GM12878 (cell line): ENCODE data around the gene TIPIN. TPM values are rescaled to one million over a fixed set of nuclear protein-coding genes. Genes with fewer than 3 reads are reported as not detected.

ENCODE experiments used
- ATAC-seq: fragments of 200-7000 bp; cut with Tn5 transposase; 3 replicates; pipeline ENCODE4 v1.9.1; 2020; ENCODE audit warnings: mild to moderate bottlenecking, moderate library complexity
- BruUV-seq: library from RNA; stranded (reverse); fragments of 400-500 nt; replicated peaks from 2 replicates; lab custom pipeline; 2021; lab: Mats Ljungman, UMichigan
- CTCF ChIA-PET: fragments of 300-600 bp; sonication (Branson Sonifier 250); formaldehyde crosslinking; extraction: SDS; loops from one replicate; lab custom pipeline; 2021; ENCODE audit warnings: inconsistent platforms; lab: Yijun Ruan, JAX
- POLR2A ChIA-PET: fragments of 350-600 bp; formaldehyde crosslinking; extraction: SDS; loops from one replicate; lab custom pipeline; 2021; ENCODE audit warnings: inconsistent platforms; lab: Charles Lee
- RAD21 ChIA-PET: fragments of 300-600 bp; sonication (Branson Sonifier 250); formaldehyde crosslinking; loops from one replicate; lab custom pipeline; 2023; ENCODE audit warnings: antibody characterized with exemption; ENCODE audit not compliant: unreplicated experiment; lab: Charles Lee
- SMC1A ChIA-PET: fragments of 300-600 bp; sonication (Branson Sonifier 250); formaldehyde crosslinking; loops from one replicate; lab custom pipeline; 2023; ENCODE audit not compliant: unreplicated experiment, uncharacterized antibody; lab: Charles Lee
- DNase-seq: peaks from one replicate; pipeline ENCODE4 v3.0.0-alpha.2; 2011; ENCODE audit warnings: low read depth, low spot score
- FAIRE-seq: peaks from 3 replicates; lab custom pipeline; 2011; peaks lifted over from hg19 to GRCh38; lab: Jason Lieb, UNC
- H2AFZ ChIP-seq: 2 replicates; pipeline ENCODE4 v1.6.0; 2011; ENCODE audit warnings: low read depth, low read length, control low read depth; ENCODE audit not compliant: control insufficient read depth
- H3K27ac ChIP-seq: 2 replicates; pipeline ENCODE4 v1.5.1; 2011; ENCODE audit warnings: control low read depth; ENCODE audit not compliant: control insufficient read depth, insufficient read depth
- H3K27me3 ChIP-seq, 2 experiments: replicated peaks in 1 of 2; 2 replicates each; pipeline versions ENCODE4 v1.6.0 to v1.6.1; 2011; ENCODE audit warnings: low read length in 1 of 2; ENCODE audit not compliant: control insufficient read depth in 2 of 2, insufficient read depth in 2 of 2
- H3K36me3 ChIP-seq, 2 experiments: 2 replicates each; pipeline ENCODE4 v1.5.1; 2011; ENCODE audit warnings: low read length in 1 of 2; ENCODE audit not compliant: control insufficient read depth in 2 of 2, insufficient read depth in 2 of 2
- H3K4me1 ChIP-seq: 2 replicates; pipeline ENCODE4 v1.6.1; 2011; ENCODE audit warnings: mild to moderate bottlenecking, low read length, moderate library complexity, mixed read lengths; ENCODE audit not compliant: control insufficient read depth, insufficient read depth
- H3K4me2 ChIP-seq: 2 replicates; pipeline ENCODE4 v1.6.0; 2011; ENCODE audit warnings: control low read depth; ENCODE audit not compliant: control insufficient read depth, insufficient read depth
- H3K4me3 ChIP-seq: fragments of 200-600 bp; sonication (generic); 2 replicates; pipeline ENCODE4 v1.5.1; 2016
- H3K79me2 ChIP-seq: 2 replicates; pipeline ENCODE4 v1.6.0; 2011; ENCODE audit warnings: low read length; ENCODE audit not compliant: control insufficient read depth, insufficient read depth
- H3K9ac ChIP-seq: 2 replicates; pipeline ENCODE4 v1.8.0; 2011; ENCODE audit warnings: low read length, control low read depth, mixed read lengths; ENCODE audit not compliant: control insufficient read depth, insufficient read depth
- H3K9me3 ChIP-seq: replicated peaks from 3 replicates; pipeline ENCODE4 v1.5.1; 2011; ENCODE audit warnings: mild to moderate bottlenecking, low read length; ENCODE audit not compliant: control insufficient read depth, insufficient read depth
- H4K20me1 ChIP-seq: 2 replicates; pipeline ENCODE4 v1.6.0; 2011; ENCODE audit not compliant: control insufficient read depth, insufficient read depth
- CBX5 ChIP-seq: sonication (generic); IDR thresholded peaks from 2 replicates; pipeline ENCODE4 v1.6.1; 2016; ENCODE audit warnings: low read depth, moderate library complexity, mild to moderate bottlenecking, inconsistent platforms
- EP300 ChIP-seq, 2 experiments: fragments of 150-350 bp in 1 of 2; IDR thresholded peaks; 2 replicates each; pipeline ENCODE4 v1.6.1; 2011 to 2012; ENCODE audit warnings: low read depth in 2 of 2, low read length in 2 of 2, borderline replicate concordance in 1 of 2, improper control_type of control experiment in 1 of 2, inconsistent platforms in 1 of 2; ENCODE audit not compliant: control insufficient read depth in 1 of 2
- NR2C1 ChIP-seq: fragments of 450-650 bp; IDR thresholded peaks from 2 replicates; pipeline ENCODE4 v1.6.1; 2017; ENCODE audit warnings: antibody characterized with exemption, mild to moderate bottlenecking, moderate library complexity
- NR2F1 ChIP-seq: fragments of 450-650 bp; conservative IDR thresholded peaks from 2 replicates; pipeline ENCODE4 v1.6.1; 2017; ENCODE audit warnings: mild to moderate bottlenecking
- USF2 ChIP-seq: IDR thresholded peaks from 2 replicates; pipeline ENCODE4 v1.6.1; 2011; ENCODE audit warnings: low read depth, low read length, improper control_type of control experiment, borderline replicate concordance
- WGBS: methylation state at CpG from one replicate; pipeline ENCODE4 v1.1.6; 2016; ENCODE audit warnings: low lambda C conversion rate; ENCODE audit not compliant: insufficient replicate concordance, insufficient coverage; ENCODE audit errors: missing lambda C conversion rate; 5-methylcytosine and 5-hydroxymethylcytosine counted together
- in situ Hi-C: fragments of 300-500 bp; cut with MboI; formaldehyde crosslinking; loops from 9 replicates; pipeline ENCODE4 v1.14.3; 2018; ENCODE audit warnings: mixed read lengths
- intact Hi-C: fragments of 100-400 bp; cut with micrococcal nuclease; formaldehyde crosslinking; loops from one replicate; pipeline ENCODE4 v1.14.2; 2022; ENCODE audit not compliant: unreplicated experiment
- polyA plus RNA-seq, 11 experiments: library from polyadenylated mRNA; depleted of rRNA in 4 of 11; unstranded in 6 of 11; stranded (reverse) in 5 of 11; fragments of >200 nt; fragmentation: Nextera tagmentation in 4 of 11; fragmentation: Illumina TruSeq in 1 of 11; extraction: Ambion mirVana in 4 of 11; extraction: Trizol in 1 of 11; gene quantifications; 1 replicate in 1 of 11; 2 replicates in 10 of 11; pipeline versions ENCODE4 v1.2.1 to v1.2.3, GENCODE V29; 2011 to 2016; ENCODE audit warnings: inconsistent platforms in 2 of 11, missing spikeins in 2 of 11, low read depth in 1 of 11
- total RNA-seq, 4 experiments: library from RNA; depleted of rRNA in 3 of 4; stranded (reverse); fragments of >200 nt in 3 of 4; fragmentation: Illumina TruSeq in 1 of 4; extraction: Trizol in 1 of 4; gene quantifications; 2 replicates each; pipeline versions ENCODE4 v1.2.1 to v1.2.3, GENCODE V29; 2013 to 2021
- TF ChIP-seq, protein P1 (sequence below): fragments of 450-650 bp; IDR thresholded peaks from 2 replicates; pipeline ENCODE4 v1.6.1; 2017; ENCODE audit warnings: mild to moderate bottlenecking, low read depth, inconsistent platforms; ENCODE audit not compliant: poor library complexity, severe bottlenecking
- TF ChIP-seq, protein P2 (sequence below): fragments of 450-650 bp; IDR thresholded peaks from 2 replicates; pipeline ENCODE4 v1.6.1; 2016; ENCODE audit warnings: mild to moderate bottlenecking, moderate library complexity, borderline replicate concordance
- TF ChIP-seq, protein P3 (sequence below): fragments of 450-650 bp; IDR thresholded peaks from 2 replicates; pipeline ENCODE4 v1.6.1; 2017; ENCODE audit warnings: mild to moderate bottlenecking, moderate library complexity

The TIPIN gene
- total and polyA plus RNA-seq, 10 of the 15 experiments (the other 5 are each of a cell fraction or from before 2014, with no cell fraction given): 21.1 to 69.2 (median 47.0) TPM

- intact Hi-C loops (loop anchor here (2.0 kb wide), 1 partner anchor 15 kb away; no protein-coding TSS in a partner anchor), in situ Hi-C loops (no loop called here)
- no peak for ATAC-seq
- BruUV-seq: no TSS peak
- 94% methylated on average over 3 of the region's 3 CpGs for whole genome bisulfite sequencing
- Histone ChIP-seq H3K27me3 (no peaks in the 10 kb centered on the region), H3K4me3 (no peak overlapping the region), H3K9ac (no peak overlapping the region), H3K79me2 (peaks cover 99% of the 10 kb centered on the region), H3K36me3 (no peaks in the 10 kb centered on the region), H3K4me2 (peak overlapping the region; percentile 7; the same call in 1 of the 2 replicates), H2AFZ (no peak overlapping the region), H3K9me3 (no peaks in the 10 kb centered on the region), H4K20me1 (peaks cover 4% of the 10 kb centered on the region), H3K27ac (no peak overlapping the region), H3K4me1 (peaks cover 56% of the 10 kb centered on the region)
- RAD21 ChIA-PET: interaction anchor here (1.1 to 7.6 kb wide), 3 partner anchors 16 to 27 kb away, joined by 4 to 119 read pairs (median 38); partner anchors contain the start of gene MAP2K1
- POLR2A ChIA-PET: interaction anchor here (1.4 to 7.6 kb wide), 8 partner anchors 10 to 111 kb away, joined by 3 to 120 read pairs (median 10); partner anchors contain the start of gene MAP2K1
- SMC1A ChIA-PET: interaction anchor here (1.2 to 8.2 kb wide), 8 partner anchors 8 to 484 kb away, joined by 3 to 95 read pairs (median 40); partner anchors contain the start of gene MAP2K1
- no peak for FAIRE-seq
- TF ChIP-seq NR2F1: no peak
- TF ChIP-seq, protein P1, sequence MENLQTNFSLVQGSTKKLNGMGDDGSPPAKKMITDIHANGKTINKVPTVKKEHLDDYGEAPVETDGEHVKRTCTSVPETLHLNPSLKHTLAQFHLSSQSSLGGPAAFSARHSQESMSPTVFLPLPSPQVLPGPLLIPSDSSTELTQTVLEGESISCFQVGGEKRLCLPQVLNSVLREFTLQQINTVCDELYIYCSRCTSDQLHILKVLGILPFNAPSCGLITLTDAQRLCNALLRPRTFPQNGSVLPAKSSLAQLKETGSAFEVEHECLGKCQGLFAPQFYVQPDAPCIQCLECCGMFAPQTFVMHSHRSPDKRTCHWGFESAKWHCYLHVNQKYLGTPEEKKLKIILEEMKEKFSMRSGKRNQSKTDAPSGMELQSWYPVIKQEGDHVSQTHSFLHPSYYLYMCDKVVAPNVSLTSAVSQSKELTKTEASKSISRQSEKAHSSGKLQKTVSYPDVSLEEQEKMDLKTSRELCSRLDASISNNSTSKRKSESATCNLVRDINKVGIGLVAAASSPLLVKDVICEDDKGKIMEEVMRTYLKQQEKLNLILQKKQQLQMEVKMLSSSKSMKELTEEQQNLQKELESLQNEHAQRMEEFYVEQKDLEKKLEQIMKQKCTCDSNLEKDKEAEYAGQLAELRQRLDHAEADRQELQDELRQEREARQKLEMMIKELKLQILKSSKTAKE: no peak
- TF ChIP-seq, protein P2, sequence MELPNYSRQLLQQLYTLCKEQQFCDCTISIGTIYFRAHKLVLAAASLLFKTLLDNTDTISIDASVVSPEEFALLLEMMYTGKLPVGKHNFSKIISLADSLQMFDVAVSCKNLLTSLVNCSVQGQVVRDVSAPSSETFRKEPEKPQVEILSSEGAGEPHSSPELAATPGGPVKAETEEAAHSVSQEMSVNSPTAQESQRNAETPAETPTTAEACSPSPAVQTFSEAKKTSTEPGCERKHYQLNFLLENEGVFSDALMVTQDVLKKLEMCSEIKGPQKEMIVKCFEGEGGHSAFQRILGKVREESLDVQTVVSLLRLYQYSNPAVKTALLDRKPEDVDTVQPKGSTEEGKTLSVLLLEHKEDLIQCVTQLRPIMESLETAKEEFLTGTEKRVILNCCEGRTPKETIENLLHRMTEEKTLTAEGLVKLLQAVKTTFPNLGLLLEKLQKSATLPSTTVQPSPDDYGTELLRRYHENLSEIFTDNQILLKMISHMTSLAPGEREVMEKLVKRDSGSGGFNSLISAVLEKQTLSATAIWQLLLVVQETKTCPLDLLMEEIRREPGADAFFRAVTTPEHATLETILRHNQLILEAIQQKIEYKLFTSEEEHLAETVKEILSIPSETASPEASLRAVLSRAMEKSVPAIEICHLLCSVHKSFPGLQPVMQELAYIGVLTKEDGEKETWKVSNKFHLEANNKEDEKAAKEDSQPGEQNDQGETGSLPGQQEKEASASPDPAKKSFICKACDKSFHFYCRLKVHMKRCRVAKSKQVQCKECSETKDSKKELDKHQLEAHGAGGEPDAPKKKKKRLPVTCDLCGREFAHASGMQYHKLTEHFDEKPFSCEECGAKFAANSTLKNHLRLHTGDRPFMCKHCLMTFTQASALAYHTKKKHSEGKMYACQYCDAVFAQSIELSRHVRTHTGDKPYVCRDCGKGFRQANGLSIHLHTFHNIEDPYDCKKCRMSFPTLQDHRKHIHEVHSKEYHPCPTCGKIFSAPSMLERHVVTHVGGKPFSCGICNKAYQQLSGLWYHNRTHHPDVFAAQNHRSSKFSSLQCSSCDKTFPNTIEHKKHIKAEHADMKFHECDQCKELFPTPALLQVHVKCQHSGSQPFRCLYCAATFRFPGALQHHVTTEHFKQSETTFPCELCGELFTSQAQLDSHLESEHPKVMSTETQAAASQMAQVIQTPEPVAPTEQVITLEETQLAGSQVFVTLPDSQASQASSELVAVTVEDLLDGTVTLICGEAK: no peak
- TF ChIP-seq, protein P3, sequence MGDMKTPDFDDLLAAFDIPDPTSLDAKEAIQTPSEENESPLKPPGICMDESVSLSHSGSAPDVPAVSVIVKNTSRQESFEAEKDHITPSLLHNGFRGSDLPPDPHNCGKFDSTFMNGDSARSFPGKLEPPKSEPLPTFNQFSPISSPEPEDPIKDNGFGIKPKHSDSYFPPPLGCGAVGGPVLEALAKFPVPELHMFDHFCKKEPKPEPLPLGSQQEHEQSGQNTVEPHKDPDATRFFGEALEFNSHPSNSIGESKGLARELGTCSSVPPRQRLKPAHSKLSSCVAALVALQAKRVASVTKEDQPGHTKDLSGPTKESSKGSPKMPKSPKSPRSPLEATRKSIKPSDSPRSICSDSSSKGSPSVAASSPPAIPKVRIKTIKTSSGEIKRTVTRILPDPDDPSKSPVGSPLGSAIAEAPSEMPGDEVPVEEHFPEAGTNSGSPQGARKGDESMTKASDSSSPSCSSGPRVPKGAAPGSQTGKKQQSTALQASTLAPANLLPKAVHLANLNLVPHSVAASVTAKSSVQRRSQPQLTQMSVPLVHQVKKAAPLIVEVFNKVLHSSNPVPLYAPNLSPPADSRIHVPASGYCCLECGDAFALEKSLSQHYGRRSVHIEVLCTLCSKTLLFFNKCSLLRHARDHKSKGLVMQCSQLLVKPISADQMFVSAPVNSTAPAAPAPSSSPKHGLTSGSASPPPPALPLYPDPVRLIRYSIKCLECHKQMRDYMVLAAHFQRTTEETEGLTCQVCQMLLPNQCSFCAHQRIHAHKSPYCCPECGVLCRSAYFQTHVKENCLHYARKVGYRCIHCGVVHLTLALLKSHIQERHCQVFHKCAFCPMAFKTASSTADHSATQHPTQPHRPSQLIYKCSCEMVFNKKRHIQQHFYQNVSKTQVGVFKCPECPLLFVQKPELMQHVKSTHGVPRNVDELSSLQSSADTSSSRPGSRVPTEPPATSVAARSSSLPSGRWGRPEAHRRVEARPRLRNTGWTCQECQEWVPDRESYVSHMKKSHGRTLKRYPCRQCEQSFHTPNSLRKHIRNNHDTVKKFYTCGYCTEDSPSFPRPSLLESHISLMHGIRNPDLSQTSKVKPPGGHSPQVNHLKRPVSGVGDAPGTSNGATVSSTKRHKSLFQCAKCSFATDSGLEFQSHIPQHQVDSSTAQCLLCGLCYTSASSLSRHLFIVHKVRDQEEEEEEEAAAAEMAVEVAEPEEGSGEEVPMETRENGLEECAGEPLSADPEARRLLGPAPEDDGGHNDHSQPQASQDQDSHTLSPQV: no peak
- no peak for TF ChIP-seq EP300 (IDR thresholded peaks at IDR 0.05; ENCODE audit: borderline replicate concordance in 1 of 2, control insufficient read depth in 1 of 2, low read depth in 2 of 2, low read length in 2 of 2)
- no peak for TF ChIP-seq USF2
- TF ChIP-seq NR2C1: no peak
- no peak for TF ChIP-seq CBX5
- CTCF ChIA-PET: interaction anchor here (0.8 to 6.0 kb wide), 8 partner anchors 8 to 92 kb away, joined by 3 to 69 read pairs (median 8); partner anchors contain the start of gene SNAPC5
- no peak for DNase-seq
These were observed 49.1 kb upstream of the TIPIN start for GRCh38 chr15:66405615-66406014.
